KMS-11 (cell line): ENCODE results near the gene NFE2L2.
A peak's percentile ranks its signal among the peaks of the same experiment; 100 is the strongest.
"Not testable (repeated sequence)": the region's sequence is repeated elsewhere in the genome, so short reads cannot be mapped to it uniquely, and the experiment has no call there.

Experiments
- H2AFZ ChIP-seq: fragments of 200-600 bp; sonication (generic); 2 replicates; pipeline ENCODE4 v1.6.1; 2016; ENCODE audit warnings: antibody characterized with exemption, mixed run types, low read depth
- H3K27ac ChIP-seq: fragments of 200-600 bp; sonication (generic); 2 replicates; pipeline ENCODE4 v1.6.1; 2016; ENCODE audit warnings: mild to moderate bottlenecking, mixed run types
- H3K27me3 ChIP-seq: fragments of 200-600 bp; sonication (generic); 2 replicates; pipeline ENCODE4 v1.6.1; 2017; ENCODE audit warnings: mild to moderate bottlenecking, low read depth, mixed run types, moderate library complexity; ENCODE audit not compliant: insufficient read depth
- H3K36me3 ChIP-seq: fragments of 200-600 bp; sonication (generic); 2 replicates; pipeline ENCODE4 v1.6.1; 2017; ENCODE audit warnings: mild to moderate bottlenecking, mixed run types; ENCODE audit not compliant: insufficient read depth
- H3K4me1 ChIP-seq: fragments of 200-600 bp; sonication (generic); 2 replicates; pipeline ENCODE4 v1.6.1; 2016; ENCODE audit warnings: mild to moderate bottlenecking, low read depth, mixed run types; ENCODE audit not compliant: poor library complexity, severe bottlenecking
- H3K4me2 ChIP-seq: fragments of 200-600 bp; sonication (generic); 2 replicates; pipeline ENCODE4 v1.7.0; 2016; ENCODE audit warnings: mild to moderate bottlenecking, mixed run types
- H3K4me3 ChIP-seq: fragments of 200-600 bp; sonication (generic); IDR thresholded peaks from 2 replicates; pipeline ENCODE4 v1.6.1; 2017; ENCODE audit warnings: low read depth, low read length, mixed read lengths; ENCODE audit not compliant: insufficient read depth
- H3K79me2 ChIP-seq: fragments of 200-600 bp; sonication (generic); 2 replicates; pipeline ENCODE4 v1.6.1; 2016; ENCODE audit warnings: low read depth, mixed run types; ENCODE audit not compliant: insufficient read depth
- H3K9ac ChIP-seq: fragments of 200-600 bp; sonication (generic); 2 replicates; pipeline ENCODE4 v1.6.1; 2016; ENCODE audit warnings: mild to moderate bottlenecking, mixed run types
- H4K20me1 ChIP-seq: fragments of 200-600 bp; sonication (generic); 2 replicates; pipeline ENCODE4 v1.6.1; 2016; ENCODE audit warnings: mild to moderate bottlenecking, mixed run types; ENCODE audit not compliant: insufficient read depth
- TF ChIP-seq, protein P1 (sequence below): fragments of 200-600 bp; sonication (generic); conservative IDR thresholded peaks from 2 replicates; pipeline ENCODE4 v1.6.1; 2017; ENCODE audit warnings: low read depth, mild to moderate bottlenecking, antibody characterized with exemption, low read length, moderate library complexity, mixed read lengths

The NFE2L2 gene

DNA sequence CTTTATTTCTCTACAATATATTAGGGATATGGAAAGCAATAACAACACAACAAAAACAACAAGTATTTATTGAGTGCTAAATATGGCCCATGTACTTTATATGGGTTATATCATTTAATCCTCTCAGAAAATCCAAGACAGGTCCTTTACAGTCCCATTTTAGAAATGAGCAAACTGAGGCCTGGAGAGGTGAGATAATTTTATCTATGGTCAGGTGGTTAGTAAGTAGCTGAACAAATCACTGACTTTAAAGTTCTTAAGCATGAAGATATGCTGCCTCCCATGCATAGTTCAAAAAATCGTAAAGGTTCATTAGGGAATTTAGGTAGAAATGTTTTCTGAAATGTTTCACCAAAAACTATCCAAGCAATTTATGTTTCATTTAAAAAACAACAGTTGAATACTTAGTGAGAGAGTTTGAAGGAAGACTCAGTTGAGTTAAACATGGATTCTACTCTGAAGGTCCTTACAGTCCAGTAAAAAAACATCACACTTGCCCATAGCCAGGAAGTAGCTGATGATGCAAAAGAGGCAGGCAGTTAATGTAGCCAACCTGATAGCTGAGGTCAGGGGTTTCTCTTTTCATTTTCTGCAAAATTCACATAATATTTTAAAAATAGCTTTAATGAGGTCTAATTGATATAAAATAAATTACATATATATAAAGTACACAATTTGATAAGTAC, 7.6 kb upstream of the NFE2L2 start:
- peak overlapping the region; percentile 8; the same call in 1 of the 2 replicates for H3K9ac ChIP-seq
- peak overlapping the region; percentile 71 for H3K4me2 ChIP-seq
- H3K79me2 ChIP-seq, result no peaks in the 10 kb centered on the region
- H3K27me3 ChIP-seq, result no peaks in the 10 kb centered on the region
- H3K4me3 ChIP-seq, result no peak overlapping the region
- TF ChIP-seq, protein P1, sequence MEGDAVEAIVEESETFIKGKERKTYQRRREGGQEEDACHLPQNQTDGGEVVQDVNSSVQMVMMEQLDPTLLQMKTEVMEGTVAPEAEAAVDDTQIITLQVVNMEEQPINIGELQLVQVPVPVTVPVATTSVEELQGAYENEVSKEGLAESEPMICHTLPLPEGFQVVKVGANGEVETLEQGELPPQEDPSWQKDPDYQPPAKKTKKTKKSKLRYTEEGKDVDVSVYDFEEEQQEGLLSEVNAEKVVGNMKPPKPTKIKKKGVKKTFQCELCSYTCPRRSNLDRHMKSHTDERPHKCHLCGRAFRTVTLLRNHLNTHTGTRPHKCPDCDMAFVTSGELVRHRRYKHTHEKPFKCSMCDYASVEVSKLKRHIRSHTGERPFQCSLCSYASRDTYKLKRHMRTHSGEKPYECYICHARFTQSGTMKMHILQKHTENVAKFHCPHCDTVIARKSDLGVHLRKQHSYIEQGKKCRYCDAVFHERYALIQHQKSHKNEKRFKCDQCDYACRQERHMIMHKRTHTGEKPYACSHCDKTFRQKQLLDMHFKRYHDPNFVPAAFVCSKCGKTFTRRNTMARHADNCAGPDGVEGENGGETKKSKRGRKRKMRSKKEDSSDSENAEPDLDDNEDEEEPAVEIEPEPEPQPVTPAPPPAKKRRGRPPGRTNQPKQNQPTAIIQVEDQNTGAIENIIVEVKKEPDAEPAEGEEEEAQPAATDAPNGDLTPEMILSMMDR, result no peak
- H4K20me1 ChIP-seq, result no peaks in the 10 kb centered on the region
- peak overlapping the region; percentile 40; the same call in 1 of the 2 replicates for H2AFZ ChIP-seq
- H3K36me3 ChIP-seq, result no peaks in the 10 kb centered on the region
- peak overlapping the region; percentile 62 for H3K27ac ChIP-seq
- peaks cover 71% of the 10 kb centered on the region for H3K4me1 ChIP-seq

DNA sequence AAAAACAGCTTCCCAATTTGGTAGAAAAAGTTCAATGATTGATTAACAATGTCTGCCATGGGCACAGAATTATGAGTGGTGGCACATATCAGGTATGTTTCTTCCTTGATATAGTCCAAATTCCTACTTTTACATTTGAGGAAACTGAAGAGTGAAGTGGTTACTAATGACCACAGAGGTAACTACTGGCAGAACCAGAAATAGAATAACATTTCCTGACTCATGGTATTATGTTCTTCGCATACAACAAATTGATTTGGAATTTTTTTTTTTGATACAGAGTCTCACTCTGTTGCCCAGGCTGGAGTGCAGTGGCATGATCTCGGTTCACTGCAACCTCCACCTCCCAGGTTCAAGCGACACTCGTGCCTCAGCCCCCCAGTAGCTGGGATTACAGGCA, 6.0 kb upstream of the NFE2L2 start:
- Histone ChIP-seq H3K27ac (no peak overlapping the region), H3K36me3 (no peaks in the 10 kb centered on the region), H4K20me1 (no peaks in the 10 kb centered on the region), H3K4me2 (no peak overlapping the region; the same call in 1 of the 2 replicates), H3K79me2 (no peaks in the 10 kb centered on the region), H3K4me1 (peaks cover 82% of the 10 kb centered on the region), H2AFZ (no peak overlapping the region), H3K27me3 (no peaks in the 10 kb centered on the region), H3K9ac (no peak overlapping the region), H3K4me3 (no peak overlapping the region)
- TF ChIP-seq, protein P1, result no peak

DNA sequence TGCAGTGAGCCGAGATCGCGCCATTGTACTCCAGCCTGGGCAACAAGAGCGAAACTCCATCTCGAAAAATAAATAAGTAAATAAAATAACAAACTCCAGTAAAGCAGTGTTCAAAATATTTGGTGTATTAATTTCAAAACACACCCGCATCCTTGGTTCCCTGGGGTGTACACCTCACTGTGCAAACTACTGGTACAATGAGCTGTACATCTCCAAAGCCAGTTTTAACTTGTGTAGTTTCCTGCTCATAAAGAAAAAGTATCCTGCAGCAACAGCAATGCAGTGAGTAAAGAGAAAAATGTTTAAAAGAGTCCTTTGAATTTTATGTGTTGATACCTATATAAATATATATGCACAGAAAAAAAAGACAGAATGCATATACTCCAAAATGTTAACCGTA, 4.4 kb upstream of the NFE2L2 start:
- TF ChIP-seq, protein P1, result no peak
- Histone ChIP-seq H2AFZ (no peak overlapping the region), H4K20me1 (no peaks in the 10 kb centered on the region), H3K36me3 (no peaks in the 10 kb centered on the region), H3K4me2 (no peak overlapping the region), H3K27ac (no peak overlapping the region), H3K27me3 (no peaks in the 10 kb centered on the region), H3K4me1 (peaks cover 73% of the 10 kb centered on the region), H3K9ac (no peak overlapping the region), H3K79me2 (peaks cover 6% of the 10 kb centered on the region; the same call in 1 of the 2 replicates), H3K4me3 (no peak overlapping the region)

DNA sequence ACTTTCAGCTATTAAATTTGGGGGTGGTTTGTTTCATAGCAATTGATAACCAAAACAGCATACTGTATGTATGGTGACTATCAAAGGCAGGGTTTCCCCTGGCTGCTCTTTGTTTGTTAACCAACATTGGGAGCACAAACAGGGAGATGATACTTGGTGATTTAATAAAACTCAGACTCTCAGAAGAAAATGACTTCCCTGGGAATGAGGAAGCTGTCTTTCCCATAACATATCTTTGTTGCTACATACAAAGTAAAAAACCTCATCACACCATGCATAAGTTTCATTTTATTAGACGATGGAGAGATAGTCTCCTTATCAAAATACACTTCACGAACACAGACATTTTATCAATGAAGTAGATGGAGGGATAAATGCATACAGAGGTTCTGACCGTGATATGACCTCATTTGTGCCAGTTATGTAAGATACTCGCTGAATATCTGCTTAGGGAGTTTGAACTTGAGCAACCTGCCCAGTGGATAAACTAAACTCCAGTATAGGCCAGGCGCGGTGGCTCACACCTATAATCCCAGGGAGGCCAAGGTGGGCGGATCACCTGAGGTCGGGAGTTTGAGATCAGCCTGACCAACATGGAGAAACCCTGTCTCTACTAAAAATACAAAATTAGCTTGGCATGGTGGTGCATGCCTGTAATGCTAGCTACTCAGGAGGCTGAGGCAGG, 3.8 kb upstream of the NFE2L2 start:
- no peaks in the 10 kb centered on the region for H4K20me1 ChIP-seq
- TF ChIP-seq, protein P1, result no peak
- H3K4me3 ChIP-seq, result no peak overlapping the region
- no peaks in the 10 kb centered on the region for H3K36me3 ChIP-seq
- peaks cover 11% of the 10 kb centered on the region; the same call in 1 of the 2 replicates for H3K79me2 ChIP-seq
- H2AFZ ChIP-seq, result no peak overlapping the region
- no peaks in the 10 kb centered on the region for H3K27me3 ChIP-seq
- H3K9ac ChIP-seq, result no peak overlapping the region
- no peak overlapping the region for H3K4me2 ChIP-seq
- peaks cover 67% of the 10 kb centered on the region for H3K4me1 ChIP-seq
- H3K27ac ChIP-seq, result no peak overlapping the region

DNA sequence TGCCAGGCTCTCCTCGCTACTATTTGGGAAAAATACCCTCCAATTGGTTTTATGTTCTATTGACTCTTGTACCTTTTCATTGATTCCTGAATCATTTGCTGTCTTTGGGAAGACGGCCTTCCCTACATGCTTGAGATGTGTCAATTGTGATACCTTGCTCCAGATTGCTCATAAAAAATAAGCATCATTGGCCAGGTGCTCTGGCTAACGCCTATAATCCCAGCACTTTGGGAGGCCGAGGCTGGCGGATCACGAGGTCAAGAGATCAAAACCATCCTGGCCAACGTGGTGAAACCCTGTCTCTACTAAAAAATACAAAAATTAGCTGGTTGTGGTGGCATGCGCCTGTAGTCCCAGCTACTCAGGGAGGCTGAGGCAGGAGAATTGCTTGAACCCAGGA, 2.4 kb upstream of the NFE2L2 start:
- not testable (repeated sequence) for H3K27me3 ChIP-seq, H3K27ac ChIP-seq, H2AFZ ChIP-seq, H3K4me3 ChIP-seq, H3K9ac ChIP-seq, H3K36me3 ChIP-seq
- peaks cover 25% of the 10 kb centered on the region for H3K79me2 ChIP-seq
- peak overlapping the region; percentile 99; the same call in 1 of the 2 replicates for H3K4me2 ChIP-seq
- peaks cover 56% of the 10 kb centered on the region for H3K4me1 ChIP-seq
- peaks cover 14% of the 10 kb centered on the region for H4K20me1 ChIP-seq
